ENCODE data around the gene ACKR2. TPM values are rescaled to one million over a fixed set of nuclear protein-coding genes. Genes with fewer than 3 reads are reported as not detected.

Gene ACKR2
- total RNA-seq, 1 experiment from 2014 or later = 0.76 TPM

DNA sequence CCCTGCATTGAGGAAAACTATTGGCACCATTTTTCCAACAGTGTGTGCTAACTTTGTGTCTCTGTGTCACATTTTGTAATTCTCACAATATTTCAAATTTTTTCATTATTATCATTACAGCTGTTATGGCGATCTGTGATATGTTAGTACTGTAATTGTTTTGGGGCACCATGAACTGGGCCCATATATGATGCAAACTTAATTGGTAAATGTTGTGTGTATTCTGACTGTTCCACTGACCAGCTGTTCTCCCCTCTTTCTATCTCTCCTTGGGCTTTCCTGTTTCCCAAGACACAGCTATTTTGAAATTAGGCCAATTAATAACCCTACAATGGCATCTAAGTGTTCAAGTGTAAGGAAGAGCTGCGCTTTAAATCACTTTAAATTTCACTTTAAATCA lies 68.6 kb downstream of the ACKR2 start:
- no peaks in the 10 kb centered on the region for H4K20me1 ChIP-seq (ENCODE audit: insufficient read depth)
- no peaks in the 10 kb centered on the region for H3K36me3 ChIP-seq (ENCODE audit: control insufficient read depth in 1 of 2, insufficient read depth in 2 of 2, low read length in 2 of 2)
- BruUV-seq (replicated peaks) = no TSS peak
- no peak overlapping the region for H3K4me3 ChIP-seq (replicated peaks in 1 of 2; ENCODE audit: low read depth in 1 of 2, low read length in 2 of 2)
- no peaks in the 10 kb centered on the region for H3K79me2 ChIP-seq (ENCODE audit: insufficient read depth, low read length)
- ChIA-PET POLR2A (no interaction called here), CTCF (interaction anchor here (1.7 kb wide), 1 partner anchor 46 kb away, joined by 5 read pairs; no protein-coding TSS in a partner anchor), RAD21 (ENCODE audit: low non-redundant PET in 1 of 2, low total read pairs in 2 of 2, uncharacterized antibody in 2 of 2, unreplicated experiment in 2 of 2) (no interaction called here)
- intact Hi-C loops (cut with micrococcal nuclease) = no loop called here
- H3K9me2 ChIP-seq (ENCODE audit: insufficient read depth) = no peaks in the 10 kb centered on the region
- peaks cover 0 to 13% of the 10 kb centered on the region in 2 experiments; a peak in 3 of 4 replicates for H3K4me1 ChIP-seq (ENCODE audit: control insufficient read depth in 1 of 2, insufficient read depth in 2 of 2, low read length in 2 of 2)
- no peak for ATAC-seq
- no peak for TF ChIP-seq ZNF274 (IDR thresholded peaks at IDR 0.05; ENCODE audit: low read depth, low read length)
- no peak for TF ChIP-seq EZH2phosphoT487 (IDR thresholded peaks at IDR 0.05; ENCODE audit: borderline replicate concordance)
- TF ChIP-seq, protein P1, sequence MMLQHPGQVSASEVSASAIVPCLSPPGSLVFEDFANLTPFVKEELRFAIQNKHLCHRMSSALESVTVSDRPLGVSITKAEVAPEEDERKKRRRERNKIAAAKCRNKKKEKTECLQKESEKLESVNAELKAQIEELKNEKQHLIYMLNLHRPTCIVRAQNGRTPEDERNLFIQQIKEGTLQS (IDR thresholded peaks at IDR 0.05) = no peak
- TF ChIP-seq CTCF (IDR thresholded peaks at IDR 0.05 in 2 of 3, conservative IDR thresholded peaks at IDR 0.05 in 1 of 3; ENCODE audit: borderline replicate concordance in 1 of 3, insufficient read depth in 1 of 3, low read depth in 2 of 3, low read length in 2 of 3) = no peak
- TF ChIP-seq ZFX (IDR thresholded peaks at IDR 0.05) = no peak
- TF ChIP-seq, protein P2, sequence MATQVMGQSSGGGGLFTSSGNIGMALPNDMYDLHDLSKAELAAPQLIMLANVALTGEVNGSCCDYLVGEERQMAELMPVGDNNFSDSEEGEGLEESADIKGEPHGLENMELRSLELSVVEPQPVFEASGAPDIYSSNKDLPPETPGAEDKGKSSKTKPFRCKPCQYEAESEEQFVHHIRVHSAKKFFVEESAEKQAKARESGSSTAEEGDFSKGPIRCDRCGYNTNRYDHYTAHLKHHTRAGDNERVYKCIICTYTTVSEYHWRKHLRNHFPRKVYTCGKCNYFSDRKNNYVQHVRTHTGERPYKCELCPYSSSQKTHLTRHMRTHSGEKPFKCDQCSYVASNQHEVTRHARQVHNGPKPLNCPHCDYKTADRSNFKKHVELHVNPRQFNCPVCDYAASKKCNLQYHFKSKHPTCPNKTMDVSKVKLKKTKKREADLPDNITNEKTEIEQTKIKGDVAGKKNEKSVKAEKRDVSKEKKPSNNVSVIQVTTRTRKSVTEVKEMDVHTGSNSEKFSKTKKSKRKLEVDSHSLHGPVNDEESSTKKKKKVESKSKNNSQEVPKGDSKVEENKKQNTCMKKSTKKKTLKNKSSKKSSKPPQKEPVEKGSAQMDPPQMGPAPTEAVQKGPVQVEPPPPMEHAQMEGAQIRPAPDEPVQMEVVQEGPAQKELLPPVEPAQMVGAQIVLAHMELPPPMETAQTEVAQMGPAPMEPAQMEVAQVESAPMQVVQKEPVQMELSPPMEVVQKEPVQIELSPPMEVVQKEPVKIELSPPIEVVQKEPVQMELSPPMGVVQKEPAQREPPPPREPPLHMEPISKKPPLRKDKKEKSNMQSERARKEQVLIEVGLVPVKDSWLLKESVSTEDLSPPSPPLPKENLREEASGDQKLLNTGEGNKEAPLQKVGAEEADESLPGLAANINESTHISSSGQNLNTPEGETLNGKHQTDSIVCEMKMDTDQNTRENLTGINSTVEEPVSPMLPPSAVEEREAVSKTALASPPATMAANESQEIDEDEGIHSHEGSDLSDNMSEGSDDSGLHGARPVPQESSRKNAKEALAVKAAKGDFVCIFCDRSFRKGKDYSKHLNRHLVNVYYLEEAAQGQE (IDR thresholded peaks at IDR 0.05; ENCODE audit: low read depth) = no peak
- no peak for TF ChIP-seq SRF (IDR thresholded peaks at IDR 0.05; ENCODE audit: low read depth)
- TF ChIP-seq SP1 (IDR thresholded peaks at IDR 0.05; ENCODE audit: low read depth) = no peak
- no peaks in the 10 kb centered on the region for H3K27me3 ChIP-seq (ENCODE audit: insufficient read depth, low read length)
- no peak overlapping the region for H3K9ac ChIP-seq (ENCODE audit: low read length)
- no peaks in the 10 kb centered on the region for H3K9me3 ChIP-seq (ENCODE audit: control insufficient read depth in 1 of 2, insufficient read depth in 1 of 2, low read depth in 1 of 2, low read length in 2 of 2)
- H3K27ac ChIP-seq (ENCODE audit: low read depth, low read length) = no peak overlapping the region
- no peak for DNase-seq (ENCODE audit: low read depth, low spot score)
- H2AFZ ChIP-seq (ENCODE audit: low read depth, low read length, poor library complexity, severe bottlenecking) = no peak overlapping the region
- no peak overlapping the region for H3K4me2 ChIP-seq (ENCODE audit: low read length)
